ENCODE data around the gene NSL1. TPM values are rescaled to one million over a fixed set of nuclear protein-coding genes. Genes with fewer than 3 reads are reported as not detected.

Gene NSL1
- total and polyA plus RNA-seq, 5 donors from 2014 or later = 24.4 to 69.1 (median 67.0) TPM

DNA sequence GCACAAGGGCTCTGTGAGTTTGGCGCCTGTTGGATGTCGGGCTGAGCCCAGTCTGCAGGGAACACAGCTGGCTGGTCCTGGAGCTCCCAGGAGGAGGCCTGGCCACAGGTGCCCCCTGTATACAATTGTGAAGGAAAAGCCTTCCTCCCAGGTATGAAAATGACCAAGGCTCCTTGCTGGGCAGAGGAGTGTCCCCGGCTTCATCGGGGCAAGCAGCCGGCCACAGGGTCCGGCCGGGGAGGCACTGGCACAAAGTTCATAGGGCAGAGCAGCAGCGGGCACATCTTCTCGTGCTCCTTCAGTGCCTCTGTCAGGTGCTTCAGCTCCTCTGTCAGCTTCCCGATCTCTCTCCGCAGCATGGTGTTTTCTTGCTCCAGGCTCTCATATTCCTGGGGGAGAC, 105.0 kb downstream of the NSL1 start:
- peaks cover 20% of the 10 kb centered on the region for H3K4me1 ChIP-seq (ENCODE audit: control insufficient read depth, insufficient read depth, low read length, poor library complexity, severe bottlenecking)
- H3K27ac ChIP-seq (ENCODE audit: insufficient read depth, low read length, poor library complexity, severe bottlenecking) = no peak overlapping the region
- Mint-ChIP-seq H3K27ac (no peak overlapping the region), H3K27me3 (no peaks in the 10 kb centered on the region), H3K36me3 (no peaks in the 10 kb centered on the region), H3K4me1 (peaks cover 5 to 27% (median 14%) of the 10 kb centered on the region in 4 donors), H3K9me3 (no peaks in the 10 kb centered on the region), H3K4me3 (no peak overlapping the region)
- H3K9me3 ChIP-seq (ENCODE audit: control insufficient read depth in 2 of 2, low read length in 2 of 2) = no peaks in the 10 kb centered on the region
- DNase-seq = no peak
- no peaks in the 10 kb centered on the region for H3K36me3 ChIP-seq (ENCODE audit: control insufficient read depth, insufficient read depth, low read length)
- no peaks in the 10 kb centered on the region for H3K27me3 ChIP-seq (ENCODE audit: control insufficient read depth, insufficient read depth, low read length)
- no peak for ATAC-seq (ENCODE audit: low read depth in 2 of 2)
- H3K4me3 ChIP-seq (ENCODE audit: low read depth, low read length) = no peak overlapping the region

DNA sequence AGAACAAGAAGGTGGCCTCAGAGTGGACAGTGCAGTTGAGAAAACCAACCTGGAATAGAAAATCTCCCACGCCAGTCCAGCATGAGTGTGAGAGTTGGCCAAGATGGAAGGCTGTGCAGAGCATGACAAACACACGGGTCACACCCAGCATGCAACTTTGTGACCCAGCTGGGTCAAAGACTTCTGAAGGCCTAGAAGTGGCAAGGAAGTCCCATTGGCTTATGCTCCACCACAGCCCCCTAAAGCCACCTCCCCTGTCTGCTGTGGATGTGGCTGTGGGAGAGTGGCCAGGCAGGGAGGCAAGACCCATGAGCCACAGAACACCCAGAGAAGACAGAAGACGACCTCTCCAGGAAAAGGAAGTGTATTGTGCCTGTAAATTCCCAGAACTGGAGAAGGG, 105.5 kb downstream of the NSL1 start:
- no peak overlapping the region for H3K4me3 ChIP-seq (ENCODE audit: low read depth, low read length)
- no peak overlapping the region for H3K4me3 Mint-ChIP-seq
- DNase-seq (no peak), ATAC-seq (ENCODE audit: low read depth in 2 of 2) (no peak)
- no peaks in the 10 kb centered on the region for H3K9me3 ChIP-seq (ENCODE audit: control insufficient read depth in 2 of 2, low read length in 2 of 2)
- H3K36me3 Mint-ChIP-seq = no peaks in the 10 kb centered on the region
- H3K36me3 ChIP-seq (ENCODE audit: control insufficient read depth, insufficient read depth, low read length) = no peaks in the 10 kb centered on the region
- no peak overlapping the region for H3K27ac ChIP-seq (ENCODE audit: insufficient read depth, low read length, poor library complexity, severe bottlenecking)
- no peaks in the 10 kb centered on the region for H3K27me3 ChIP-seq (ENCODE audit: control insufficient read depth, insufficient read depth, low read length)
- H3K9me3 Mint-ChIP-seq = no peaks in the 10 kb centered on the region
- H3K27ac Mint-ChIP-seq = peak overlapping the region in 1 of 3 donors; percentile 20
- peaks cover 5 to 28% (median 14%) of the 10 kb centered on the region in 4 donors for H3K4me1 Mint-ChIP-seq
- H3K4me1 ChIP-seq (ENCODE audit: control insufficient read depth, insufficient read depth, low read length, poor library complexity, severe bottlenecking) = peaks cover 23% of the 10 kb centered on the region
- H3K27me3 Mint-ChIP-seq = no peaks in the 10 kb centered on the region

DNA sequence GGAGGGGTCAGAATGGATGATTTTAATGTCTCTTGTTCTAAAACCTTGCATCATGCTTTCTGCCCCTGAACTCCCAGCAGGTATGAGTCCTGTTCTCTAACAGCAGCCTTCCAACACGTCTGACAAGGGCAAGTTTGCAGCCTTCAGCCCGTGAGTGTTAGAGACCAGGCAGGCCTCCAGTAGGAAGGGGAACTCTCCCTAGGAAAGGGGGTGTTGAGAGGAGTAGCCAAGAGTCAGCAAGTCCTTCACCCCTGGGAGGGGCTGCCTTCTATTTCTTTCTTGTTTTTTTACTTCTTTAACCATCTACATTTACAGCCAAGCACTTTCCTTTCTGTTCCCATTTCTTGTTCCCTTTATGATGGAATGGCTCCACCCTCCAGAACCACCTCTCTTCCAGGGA, 106.1 kb downstream of the NSL1 start:
- Histone ChIP-seq H3K4me1 (ENCODE audit: control insufficient read depth, insufficient read depth, low read length, poor library complexity, severe bottlenecking) (peaks cover 23% of the 10 kb centered on the region), H3K27ac (ENCODE audit: insufficient read depth, low read length, poor library complexity, severe bottlenecking) (no peak overlapping the region), H3K4me3 (ENCODE audit: low read depth, low read length) (no peak overlapping the region), H3K27me3 (ENCODE audit: control insufficient read depth, insufficient read depth, low read length) (no peaks in the 10 kb centered on the region), H3K9me3 (ENCODE audit: control insufficient read depth in 2 of 2, low read length in 2 of 2) (no peaks in the 10 kb centered on the region), H3K36me3 (ENCODE audit: control insufficient read depth, insufficient read depth, low read length) (no peaks in the 10 kb centered on the region)
- Mint-ChIP-seq H3K4me3 (no peak overlapping the region), H3K4me1 (peaks cover 5 to 34% (median 19%) of the 10 kb centered on the region in 4 donors), H3K9me3 (no peaks in the 10 kb centered on the region), H3K27ac (no peak overlapping the region), H3K36me3 (no peaks in the 10 kb centered on the region), H3K27me3 (no peaks in the 10 kb centered on the region)
- ATAC-seq (ENCODE audit: low read depth in 2 of 2) = no peak
- no peak for DNase-seq

DNA sequence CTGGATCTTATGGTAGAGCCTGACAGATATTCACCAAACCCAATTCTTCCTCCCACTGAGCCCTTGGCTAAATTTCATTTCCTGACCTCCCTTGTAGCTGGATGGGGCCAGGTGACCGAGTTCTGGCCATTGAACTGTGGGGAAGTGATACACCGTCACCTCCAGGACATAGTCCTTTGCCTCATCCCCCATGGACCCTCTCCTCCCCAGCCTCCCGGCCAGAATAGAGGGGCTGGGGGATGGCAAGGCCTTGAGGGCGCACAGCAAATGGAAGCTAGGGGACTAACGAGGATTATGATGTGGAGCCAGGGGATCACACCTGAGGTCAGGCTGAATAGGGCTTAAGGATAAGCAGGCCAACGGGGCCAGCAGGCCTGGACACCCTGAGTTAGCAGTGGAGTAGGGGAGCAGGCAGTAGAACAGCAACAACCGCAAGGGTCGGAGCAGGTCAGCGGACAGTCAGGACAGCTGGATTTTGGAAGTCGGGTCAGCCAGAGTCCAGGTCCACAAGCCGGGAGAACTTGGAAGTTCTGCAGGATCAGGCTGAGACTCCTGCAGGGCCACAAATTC, 107.0 kb downstream of the NSL1 start:
- H3K36me3 ChIP-seq (ENCODE audit: control insufficient read depth, insufficient read depth, low read length) = no peaks in the 10 kb centered on the region
- H3K9me3 ChIP-seq (ENCODE audit: control insufficient read depth in 2 of 2, low read length in 2 of 2) = no peaks in the 10 kb centered on the region
- Mint-ChIP-seq H3K4me3 (no peak overlapping the region), H3K9me3 (no peaks in the 10 kb centered on the region), H3K27me3 (no peaks in the 10 kb centered on the region), H3K27ac (peak overlapping the region in 1 of 3 donors; percentile 35), H3K36me3 (no peaks in the 10 kb centered on the region), H3K4me1 (peaks cover 5 to 38% (median 21%) of the 10 kb centered on the region in 4 donors)
- H3K4me1 ChIP-seq (ENCODE audit: control insufficient read depth, insufficient read depth, low read length, poor library complexity, severe bottlenecking) = peaks cover 23% of the 10 kb centered on the region
- H3K4me3 ChIP-seq (ENCODE audit: low read depth, low read length) = no peak overlapping the region
- DNase-seq (no peak), ATAC-seq (ENCODE audit: low read depth in 2 of 2) (no peak)
- H3K27ac ChIP-seq (ENCODE audit: insufficient read depth, low read length, poor library complexity, severe bottlenecking) = no peak overlapping the region
- H3K27me3 ChIP-seq (ENCODE audit: control insufficient read depth, insufficient read depth, low read length) = no peaks in the 10 kb centered on the region

DNA sequence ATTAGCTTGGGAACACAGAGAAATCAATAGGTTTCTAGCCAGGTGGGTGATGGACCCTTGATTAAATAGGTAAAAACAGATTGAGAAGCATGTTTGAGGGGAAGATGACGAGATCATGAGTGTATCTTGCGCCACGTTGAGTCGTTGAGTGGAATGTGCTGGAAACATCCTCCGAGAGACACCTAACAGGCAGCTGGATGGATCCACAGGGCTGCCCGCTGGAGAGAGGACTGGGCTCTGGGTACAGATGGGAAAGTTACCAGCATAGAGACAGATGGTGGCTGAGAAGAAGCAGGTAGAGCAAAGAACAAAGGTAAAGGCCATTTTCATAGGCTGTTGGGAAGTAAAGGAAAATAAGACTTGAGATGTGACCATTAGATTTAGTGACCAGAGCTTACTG, 107.5 kb downstream of the NSL1 start:
- Mint-ChIP-seq H3K27me3 (no peaks in the 10 kb centered on the region), H3K36me3 (no peaks in the 10 kb centered on the region), H3K4me1 (peaks cover 5 to 41% (median 25%) of the 10 kb centered on the region in 4 donors), H3K9me3 (no peaks in the 10 kb centered on the region), H3K27ac (peak overlapping the region in 2 of 3 donors; percentile 12 to 35), H3K4me3 (no peak overlapping the region)
- Histone ChIP-seq H3K27me3 (ENCODE audit: control insufficient read depth, insufficient read depth, low read length) (no peaks in the 10 kb centered on the region), H3K4me3 (ENCODE audit: low read depth, low read length) (peak overlapping the region; percentile 34), H3K4me1 (ENCODE audit: control insufficient read depth, insufficient read depth, low read length, poor library complexity, severe bottlenecking) (peaks cover 23% of the 10 kb centered on the region), H3K9me3 (ENCODE audit: control insufficient read depth in 2 of 2, low read length in 2 of 2) (no peaks in the 10 kb centered on the region), H3K27ac (ENCODE audit: insufficient read depth, low read length, poor library complexity, severe bottlenecking) (peak overlapping the region; percentile 37), H3K36me3 (ENCODE audit: control insufficient read depth, insufficient read depth, low read length) (no peaks in the 10 kb centered on the region)
- ATAC-seq (ENCODE audit: low read depth in 2 of 2) (no peak), DNase-seq (no peak)

DNA sequence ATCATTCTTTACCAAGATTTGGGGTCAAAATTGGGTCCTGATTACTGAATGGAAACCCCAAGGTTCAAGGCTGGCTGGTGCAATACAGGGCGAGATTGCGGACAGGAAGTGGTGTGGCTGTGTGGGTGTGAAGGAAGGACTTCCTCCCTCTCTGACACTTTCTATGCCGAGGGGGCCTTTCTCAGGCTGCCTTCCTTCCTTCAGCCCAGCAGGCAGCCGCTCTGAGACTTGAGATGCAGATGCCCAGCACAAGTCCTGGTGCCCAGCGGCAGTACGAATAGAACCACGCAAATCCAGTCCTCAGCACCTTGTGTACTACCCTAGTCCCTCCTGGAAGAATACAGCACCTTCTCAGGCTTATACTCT, 108.2 kb downstream of the NSL1 start:
- Histone ChIP-seq H3K36me3 (ENCODE audit: control insufficient read depth, insufficient read depth, low read length) (no peaks in the 10 kb centered on the region), H3K27ac (ENCODE audit: insufficient read depth, low read length, poor library complexity, severe bottlenecking) (peak overlapping the region; percentile 37), H3K4me3 (ENCODE audit: low read depth, low read length) (peak overlapping the region; percentile 34), H3K27me3 (ENCODE audit: control insufficient read depth, insufficient read depth, low read length) (no peaks in the 10 kb centered on the region), H3K9me3 (ENCODE audit: control insufficient read depth in 2 of 2, low read length in 2 of 2) (no peaks in the 10 kb centered on the region), H3K4me1 (ENCODE audit: control insufficient read depth, insufficient read depth, low read length, poor library complexity, severe bottlenecking) (peaks cover 23% of the 10 kb centered on the region)
- Mint-ChIP-seq H3K4me1 (peaks cover 5 to 47% (median 28%) of the 10 kb centered on the region in 4 donors), H3K9me3 (no peaks in the 10 kb centered on the region), H3K27ac (peak overlapping the region; percentile 82 to 92 (median 87)), H3K27me3 (no peaks in the 10 kb centered on the region), H3K4me3 (peak overlapping the region; percentile 29 to 82 (median 70)), H3K36me3 (no peaks in the 10 kb centered on the region)
- peak; percentile 44 to 52 for ATAC-seq (ENCODE audit: low read depth in 2 of 2)
- peak in 1 of 3 donors; percentile 69 for DNase-seq

DNA sequence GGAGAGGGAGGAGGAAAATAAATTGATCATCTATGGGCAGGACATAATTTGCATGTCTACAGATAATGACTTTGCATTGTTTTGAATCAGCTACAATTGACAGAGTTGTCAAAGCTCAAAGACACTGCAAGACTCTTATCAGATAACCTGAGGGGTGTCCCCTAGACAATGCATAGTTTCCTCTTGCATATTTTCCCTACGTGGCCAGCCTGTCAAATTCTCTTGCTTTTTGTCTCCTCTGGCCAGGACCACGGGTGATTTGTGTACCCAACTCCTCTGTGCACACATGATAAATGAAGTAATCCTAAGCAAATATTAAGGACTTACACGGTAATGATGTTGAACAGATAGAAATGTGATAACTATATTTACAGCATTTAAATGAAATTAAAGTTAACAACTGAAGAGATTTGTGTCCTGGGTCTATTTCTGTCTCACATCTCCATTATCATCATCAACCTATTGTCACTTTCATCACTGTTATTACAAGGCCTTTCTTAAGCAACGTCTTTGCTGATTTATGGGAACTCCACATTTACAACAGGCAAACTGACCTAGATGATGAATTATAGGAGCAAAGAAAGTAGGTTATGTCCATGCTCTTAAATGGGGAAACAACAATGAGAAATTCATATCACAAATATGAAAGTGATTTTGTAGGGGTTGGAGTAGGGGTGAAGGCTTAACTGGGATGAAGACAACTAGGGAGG, 110.7 kb downstream of the NSL1 start:
- no peak overlapping the region for H3K27ac ChIP-seq (ENCODE audit: insufficient read depth, low read length, poor library complexity, severe bottlenecking)
- DNase-seq = no peak
- peak overlapping the region in 2 of 3 donors; percentile 6 to 69 for H3K27ac Mint-ChIP-seq

More for the DNA sequence above, 110.7 kb downstream of the NSL1 start:
- peaks cover 23% of the 10 kb centered on the region for H3K4me1 ChIP-seq (ENCODE audit: control insufficient read depth, insufficient read depth, low read length, poor library complexity, severe bottlenecking)
- Mint-ChIP-seq H3K9me3 (no peaks in the 10 kb centered on the region), H3K4me1 (peaks cover 5 to 47% (median 30%) of the 10 kb centered on the region in 4 donors), H3K27me3 (no peaks in the 10 kb centered on the region), H3K36me3 (no peaks in the 10 kb centered on the region), H3K4me3 (peak overlapping the region in 1 of 4 donors; percentile 35)
- H3K36me3 ChIP-seq (ENCODE audit: control insufficient read depth, insufficient read depth, low read length) = no peaks in the 10 kb centered on the region
- H3K27me3 ChIP-seq (ENCODE audit: control insufficient read depth, insufficient read depth, low read length) = no peaks in the 10 kb centered on the region
- no peak overlapping the region for H3K4me3 ChIP-seq (ENCODE audit: low read depth, low read length)
- no peaks in the 10 kb centered on the region for H3K9me3 ChIP-seq (ENCODE audit: control insufficient read depth in 2 of 2, low read length in 2 of 2)
- no peak for ATAC-seq (ENCODE audit: low read depth in 2 of 2)
